PC-9 (cell line): ENCODE results near the gene HLCS.
"Not testable (repeated sequence)": the region's sequence is repeated elsewhere in the genome, so short reads cannot be mapped to it uniquely, and the experiment has no call there.

Experiments
- EZH2 ChIP-seq: fragments of 200-600 bp; sonication (generic); IDR thresholded peaks from 2 replicates; pipeline ENCODE4 v1.8.0; 2017; ENCODE audit warnings: antibody characterized with exemption, low read depth
- TF ChIP-seq, protein P1 (sequence below): fragments of 200-600 bp; sonication (generic); conservative IDR thresholded peaks from 2 replicates; pipeline ENCODE4 v1.6.1; 2017; ENCODE audit warnings: mixed run types, antibody characterized with exemption, mild to moderate bottlenecking, moderate library complexity

DNA sequence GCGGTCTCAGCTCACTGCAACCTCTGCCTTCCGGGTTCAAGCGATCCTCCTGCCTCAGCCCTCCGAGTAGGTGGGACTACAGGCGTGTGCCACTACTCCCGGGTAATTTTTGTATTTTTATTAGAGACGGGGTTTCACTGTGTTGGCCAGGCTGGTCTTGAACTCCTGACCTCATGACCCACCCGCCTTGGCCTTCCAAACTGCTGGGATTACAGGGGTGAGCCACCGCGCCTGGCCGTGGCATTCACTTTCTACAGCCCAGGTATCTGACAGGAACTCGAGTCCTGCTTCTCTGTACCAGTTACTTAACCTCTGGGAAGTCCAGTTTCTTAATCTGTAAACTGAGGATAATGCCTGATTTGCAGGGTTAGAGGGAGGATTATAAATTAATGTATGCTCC, 36.4 kb upstream of the HLCS start:
- TF ChIP-seq, protein P1, sequence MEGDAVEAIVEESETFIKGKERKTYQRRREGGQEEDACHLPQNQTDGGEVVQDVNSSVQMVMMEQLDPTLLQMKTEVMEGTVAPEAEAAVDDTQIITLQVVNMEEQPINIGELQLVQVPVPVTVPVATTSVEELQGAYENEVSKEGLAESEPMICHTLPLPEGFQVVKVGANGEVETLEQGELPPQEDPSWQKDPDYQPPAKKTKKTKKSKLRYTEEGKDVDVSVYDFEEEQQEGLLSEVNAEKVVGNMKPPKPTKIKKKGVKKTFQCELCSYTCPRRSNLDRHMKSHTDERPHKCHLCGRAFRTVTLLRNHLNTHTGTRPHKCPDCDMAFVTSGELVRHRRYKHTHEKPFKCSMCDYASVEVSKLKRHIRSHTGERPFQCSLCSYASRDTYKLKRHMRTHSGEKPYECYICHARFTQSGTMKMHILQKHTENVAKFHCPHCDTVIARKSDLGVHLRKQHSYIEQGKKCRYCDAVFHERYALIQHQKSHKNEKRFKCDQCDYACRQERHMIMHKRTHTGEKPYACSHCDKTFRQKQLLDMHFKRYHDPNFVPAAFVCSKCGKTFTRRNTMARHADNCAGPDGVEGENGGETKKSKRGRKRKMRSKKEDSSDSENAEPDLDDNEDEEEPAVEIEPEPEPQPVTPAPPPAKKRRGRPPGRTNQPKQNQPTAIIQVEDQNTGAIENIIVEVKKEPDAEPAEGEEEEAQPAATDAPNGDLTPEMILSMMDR = not testable (repeated sequence)
- TF ChIP-seq EZH2 = not testable (repeated sequence)
